ENCODE measurements around the gene SLC6A7. TPM values are rescaled to one million over a fixed set of nuclear protein-coding genes. Genes with fewer than 3 reads are reported as not detected.

Gene SLC6A7
- total RNA-seq, 1 experiment from 2014 or later, result 0.04 TPM

DNA sequence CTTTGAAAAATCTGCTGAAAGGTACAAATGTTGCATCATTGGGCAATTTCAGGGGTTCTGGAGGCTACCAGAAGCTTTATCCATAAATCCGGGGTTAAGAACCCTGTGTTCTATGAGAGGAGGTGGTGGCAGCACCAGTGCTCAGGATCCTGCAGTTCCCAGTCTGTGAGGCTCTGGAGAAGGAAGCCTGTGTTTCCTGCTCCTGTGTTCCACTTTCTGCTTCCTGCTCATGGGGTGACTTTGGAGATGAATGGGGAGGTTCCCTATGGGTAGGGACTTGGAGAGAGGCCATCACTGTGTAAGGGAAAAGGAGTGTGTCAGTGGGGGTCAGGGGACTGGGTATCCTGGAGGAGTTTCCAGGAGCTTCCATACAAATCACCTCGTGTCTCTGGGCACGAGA lies 21.0 kb upstream of the SLC6A7 start:
- Mint-ChIP-seq H3K4me1 (peaks cover 20% of the 10 kb centered on the region), H3K27ac (no peak overlapping the region), H3K4me3 (no peak overlapping the region), H3K27me3 (ENCODE audit: low read depth) (peaks cover 91% of the 10 kb centered on the region), H3K36me3 (no peaks in the 10 kb centered on the region), H3K9me3 (no peaks in the 10 kb centered on the region)
- ATAC-seq (no peak), DNase-seq (ENCODE audit: low spot score) (no peak)
- ChIA-PET CTCF (interaction anchor here (0.6 to 2.4 kb wide), 9 partner anchors 23 to 108 kb away, joined by 3 to 6 read pairs (median 3); no protein-coding TSS in a partner anchor), POLR2A (interaction anchor here (0.6 kb wide), 1 partner anchor 24 kb away, joined by 3 read pairs; no protein-coding TSS in a partner anchor)
- TF ChIP-seq TEAD1 (CRISPR knock-in tag; IDR thresholded peaks at IDR 0.05) (no peak), SP1 (CRISPR knock-in tag; conservative IDR thresholded peaks at IDR 0.05) (no peak), ZNF396 (CRISPR knock-in tag; IDR thresholded peaks at IDR 0.05; ENCODE audit: borderline replicate concordance) (no peak), NFYB (CRISPR knock-in tag; conservative IDR thresholded peaks at IDR 0.05; ENCODE audit: low read depth) (no peak), ZBTB21 (CRISPR knock-in tag; IDR thresholded peaks at IDR 0.05; ENCODE audit: borderline replicate concordance) (no peak), SMAD3 (CRISPR knock-in tag; IDR thresholded peaks at IDR 0.05; ENCODE audit: borderline replicate concordance) (no peak), JUN (CRISPR knock-in tag; IDR thresholded peaks at IDR 0.05) (no peak), ZNF121 (CRISPR knock-in tag; IDR thresholded peaks at IDR 0.05) (no peak), CREM (CRISPR knock-in tag; IDR thresholded peaks at IDR 0.05) (no peak), ZNF416 (CRISPR knock-in tag; IDR thresholded peaks at IDR 0.05) (no peak), NR2C2 (CRISPR knock-in tag; IDR thresholded peaks at IDR 0.05) (no peak)
- TF ChIP-seq, protein P1, sequence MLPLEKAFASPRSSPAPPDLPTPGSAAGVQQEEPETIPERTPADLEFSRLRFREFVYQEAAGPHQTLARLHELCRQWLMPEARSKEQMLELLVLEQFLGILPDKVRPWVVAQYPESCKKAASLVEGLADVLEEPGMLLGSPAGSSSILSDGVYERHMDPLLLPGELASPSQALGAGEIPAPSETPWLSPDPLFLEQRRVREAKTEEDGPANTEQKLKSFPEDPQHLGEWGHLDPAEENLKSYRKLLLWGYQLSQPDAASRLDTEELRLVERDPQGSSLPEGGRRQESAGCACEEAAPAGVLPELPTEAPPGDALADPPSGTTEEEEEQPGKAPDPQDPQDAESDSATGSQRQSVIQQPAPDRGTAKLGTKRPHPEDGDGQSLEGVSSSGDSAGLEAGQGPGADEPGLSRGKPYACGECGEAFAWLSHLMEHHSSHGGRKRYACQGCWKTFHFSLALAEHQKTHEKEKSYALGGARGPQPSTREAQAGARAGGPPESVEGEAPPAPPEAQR (CRISPR knock-in tag; IDR thresholded peaks at IDR 0.05), result no peak
- TF ChIP-seq, protein P2, sequence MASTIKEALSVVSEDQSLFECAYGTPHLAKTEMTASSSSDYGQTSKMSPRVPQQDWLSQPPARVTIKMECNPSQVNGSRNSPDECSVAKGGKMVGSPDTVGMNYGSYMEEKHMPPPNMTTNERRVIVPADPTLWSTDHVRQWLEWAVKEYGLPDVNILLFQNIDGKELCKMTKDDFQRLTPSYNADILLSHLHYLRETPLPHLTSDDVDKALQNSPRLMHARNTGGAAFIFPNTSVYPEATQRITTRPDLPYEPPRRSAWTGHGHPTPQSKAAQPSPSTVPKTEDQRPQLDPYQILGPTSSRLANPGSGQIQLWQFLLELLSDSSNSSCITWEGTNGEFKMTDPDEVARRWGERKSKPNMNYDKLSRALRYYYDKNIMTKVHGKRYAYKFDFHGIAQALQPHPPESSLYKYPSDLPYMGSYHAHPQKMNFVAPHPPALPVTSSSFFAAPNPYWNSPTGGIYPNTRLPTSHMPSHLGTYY (CRISPR knock-in tag; IDR thresholded peaks at IDR 0.05), result no peak
- TF ChIP-seq, protein P3, sequence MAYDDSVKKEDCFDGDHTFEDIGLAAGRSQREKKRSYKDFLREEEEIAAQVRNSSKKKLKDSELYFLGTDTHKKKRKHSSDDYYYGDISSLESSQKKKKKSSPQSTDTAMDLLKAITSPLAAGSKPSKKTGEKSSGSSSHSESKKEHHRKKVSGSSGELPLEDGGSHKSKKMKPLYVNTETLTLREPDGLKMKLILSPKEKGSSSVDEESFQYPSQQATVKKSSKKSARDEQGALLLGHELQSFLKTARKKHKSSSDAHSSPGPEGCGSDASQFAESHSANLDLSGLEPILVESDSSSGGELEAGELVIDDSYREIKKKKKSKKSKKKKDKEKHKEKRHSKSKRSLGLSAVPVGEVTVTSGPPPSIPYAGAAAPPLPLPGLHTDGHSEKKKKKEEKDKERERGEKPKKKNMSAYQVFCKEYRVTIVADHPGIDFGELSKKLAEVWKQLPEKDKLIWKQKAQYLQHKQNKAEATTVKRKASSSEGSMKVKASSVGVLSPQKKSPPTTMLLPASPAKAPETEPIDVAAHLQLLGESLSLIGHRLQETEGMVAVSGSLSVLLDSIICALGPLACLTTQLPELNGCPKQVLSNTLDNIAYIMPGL (CRISPR knock-in tag; IDR thresholded peaks at IDR 0.05), result no peak
- TF ChIP-seq, protein P4, sequence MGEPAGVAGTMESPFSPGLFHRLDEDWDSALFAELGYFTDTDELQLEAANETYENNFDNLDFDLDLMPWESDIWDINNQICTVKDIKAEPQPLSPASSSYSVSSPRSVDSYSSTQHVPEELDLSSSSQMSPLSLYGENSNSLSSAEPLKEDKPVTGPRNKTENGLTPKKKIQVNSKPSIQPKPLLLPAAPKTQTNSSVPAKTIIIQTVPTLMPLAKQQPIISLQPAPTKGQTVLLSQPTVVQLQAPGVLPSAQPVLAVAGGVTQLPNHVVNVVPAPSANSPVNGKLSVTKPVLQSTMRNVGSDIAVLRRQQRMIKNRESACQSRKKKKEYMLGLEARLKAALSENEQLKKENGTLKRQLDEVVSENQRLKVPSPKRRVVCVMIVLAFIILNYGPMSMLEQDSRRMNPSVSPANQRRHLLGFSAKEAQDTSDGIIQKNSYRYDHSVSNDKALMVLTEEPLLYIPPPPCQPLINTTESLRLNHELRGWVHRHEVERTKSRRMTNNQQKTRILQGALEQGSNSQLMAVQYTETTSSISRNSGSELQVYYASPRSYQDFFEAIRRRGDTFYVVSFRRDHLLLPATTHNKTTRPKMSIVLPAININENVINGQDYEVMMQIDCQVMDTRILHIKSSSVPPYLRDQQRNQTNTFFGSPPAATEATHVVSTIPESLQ (CRISPR knock-in tag; IDR thresholded peaks at IDR 0.05), result no peak
- TF ChIP-seq, protein P5, sequence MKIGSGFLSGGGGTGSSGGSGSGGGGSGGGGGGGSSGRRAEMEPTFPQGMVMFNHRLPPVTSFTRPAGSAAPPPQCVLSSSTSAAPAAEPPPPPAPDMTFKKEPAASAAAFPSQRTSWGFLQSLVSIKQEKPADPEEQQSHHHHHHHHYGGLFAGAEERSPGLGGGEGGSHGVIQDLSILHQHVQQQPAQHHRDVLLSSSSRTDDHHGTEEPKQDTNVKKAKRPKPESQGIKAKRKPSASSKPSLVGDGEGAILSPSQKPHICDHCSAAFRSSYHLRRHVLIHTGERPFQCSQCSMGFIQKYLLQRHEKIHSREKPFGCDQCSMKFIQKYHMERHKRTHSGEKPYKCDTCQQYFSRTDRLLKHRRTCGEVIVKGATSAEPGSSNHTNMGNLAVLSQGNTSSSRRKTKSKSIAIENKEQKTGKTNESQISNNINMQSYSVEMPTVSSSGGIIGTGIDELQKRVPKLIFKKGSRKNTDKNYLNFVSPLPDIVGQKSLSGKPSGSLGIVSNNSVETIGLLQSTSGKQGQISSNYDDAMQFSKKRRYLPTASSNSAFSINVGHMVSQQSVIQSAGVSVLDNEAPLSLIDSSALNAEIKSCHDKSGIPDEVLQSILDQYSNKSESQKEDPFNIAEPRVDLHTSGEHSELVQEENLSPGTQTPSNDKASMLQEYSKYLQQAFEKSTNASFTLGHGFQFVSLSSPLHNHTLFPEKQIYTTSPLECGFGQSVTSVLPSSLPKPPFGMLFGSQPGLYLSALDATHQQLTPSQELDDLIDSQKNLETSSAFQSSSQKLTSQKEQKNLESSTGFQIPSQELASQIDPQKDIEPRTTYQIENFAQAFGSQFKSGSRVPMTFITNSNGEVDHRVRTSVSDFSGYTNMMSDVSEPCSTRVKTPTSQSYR (CRISPR knock-in tag; IDR thresholded peaks at IDR 0.05), result no peak

DNA sequence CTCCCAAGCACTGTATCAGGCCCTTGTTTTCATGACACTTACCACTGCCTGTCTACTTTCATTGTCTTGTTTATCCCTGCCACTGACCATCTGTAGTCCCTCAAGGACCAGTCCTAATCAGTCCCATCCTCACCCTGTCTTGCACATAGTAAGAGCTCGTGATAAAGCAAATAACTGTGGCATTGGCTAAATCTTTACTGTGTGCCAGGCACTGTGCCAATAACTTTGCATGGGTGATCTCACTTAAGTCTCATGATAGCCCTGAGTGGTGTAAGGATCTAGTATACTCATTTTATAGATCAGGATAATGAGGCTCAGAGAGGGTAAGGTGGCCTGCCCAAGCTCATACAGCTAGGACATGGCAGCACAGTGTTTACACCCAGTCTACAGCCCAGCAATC lies 17.7 kb upstream of the SLC6A7 start:
- H3K4me3 Mint-ChIP-seq, result no peak overlapping the region
- ChIA-PET POLR2A (no interaction called here), CTCF (interaction anchor here (0.5 to 2.7 kb wide), 6 partner anchors 10 to 100 kb away, joined by 3 to 7 read pairs (median 4); partner anchors contain the start of gene SLC6A7)
- no peaks in the 10 kb centered on the region for H3K36me3 Mint-ChIP-seq
- ATAC-seq (no peak), DNase-seq (ENCODE audit: low spot score) (no peak)
- H3K9me3 Mint-ChIP-seq, result no peaks in the 10 kb centered on the region
- H3K27me3 Mint-ChIP-seq (ENCODE audit: low read depth), result peaks cover 71% of the 10 kb centered on the region
- peaks cover 4% of the 10 kb centered on the region for H3K4me1 Mint-ChIP-seq
- H3K27ac Mint-ChIP-seq, result no peak overlapping the region
- TF ChIP-seq ZNF416 (CRISPR knock-in tag; IDR thresholded peaks at IDR 0.05) (no peak), EMX1 (CRISPR knock-in tag; IDR thresholded peaks at IDR 0.05) (no peak), FOXJ3 (CRISPR knock-in tag; IDR thresholded peaks at IDR 0.05; ENCODE audit: borderline replicate concordance) (no peak), GABPB1 (CRISPR knock-in tag; IDR thresholded peaks at IDR 0.05) (no peak), ZNF219 (CRISPR knock-in tag; IDR thresholded peaks at IDR 0.05; ENCODE audit: borderline replicate concordance) (no peak)
- TF ChIP-seq, protein P6, sequence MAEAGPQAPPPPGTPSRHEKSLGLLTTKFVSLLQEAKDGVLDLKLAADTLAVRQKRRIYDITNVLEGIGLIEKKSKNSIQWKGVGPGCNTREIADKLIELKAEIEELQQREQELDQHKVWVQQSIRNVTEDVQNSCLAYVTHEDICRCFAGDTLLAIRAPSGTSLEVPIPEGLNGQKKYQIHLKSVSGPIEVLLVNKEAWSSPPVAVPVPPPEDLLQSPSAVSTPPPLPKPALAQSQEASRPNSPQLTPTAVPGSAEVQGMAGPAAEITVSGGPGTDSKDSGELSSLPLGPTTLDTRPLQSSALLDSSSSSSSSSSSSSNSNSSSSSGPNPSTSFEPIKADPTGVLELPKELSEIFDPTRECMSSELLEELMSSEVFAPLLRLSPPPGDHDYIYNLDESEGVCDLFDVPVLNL (CRISPR knock-in tag; IDR thresholded peaks at IDR 0.05; ENCODE audit: borderline replicate concordance, low read depth), result no peak
- TF ChIP-seq, protein P7, sequence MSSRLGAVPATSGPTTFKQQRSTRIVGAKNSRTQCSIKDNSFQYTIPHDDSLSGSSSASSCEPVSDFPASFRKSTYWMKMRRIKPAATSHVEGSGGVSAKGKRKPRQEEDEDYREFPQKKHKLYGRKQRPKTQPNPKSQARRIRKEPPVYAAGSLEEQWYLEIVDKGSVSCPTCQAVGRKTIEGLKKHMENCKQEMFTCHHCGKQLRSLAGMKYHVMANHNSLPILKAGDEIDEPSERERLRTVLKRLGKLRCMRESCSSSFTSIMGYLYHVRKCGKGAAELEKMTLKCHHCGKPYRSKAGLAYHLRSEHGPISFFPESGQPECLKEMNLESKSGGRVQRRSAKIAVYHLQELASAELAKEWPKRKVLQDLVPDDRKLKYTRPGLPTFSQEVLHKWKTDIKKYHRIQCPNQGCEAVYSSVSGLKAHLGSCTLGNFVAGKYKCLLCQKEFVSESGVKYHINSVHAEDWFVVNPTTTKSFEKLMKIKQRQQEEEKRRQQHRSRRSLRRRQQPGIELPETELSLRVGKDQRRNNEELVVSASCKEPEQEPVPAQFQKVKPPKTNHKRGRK (CRISPR knock-in tag; IDR thresholded peaks at IDR 0.05; ENCODE audit: borderline replicate concordance), result no peak

Measured in WTC11 (cell line).